HG02885 (cell line): ENCODE results near the gene MRPS22.
"Not testable (repeated sequence)": the region's sequence is repeated elsewhere in the genome, so short reads cannot be mapped to it uniquely, and the experiment has no call there.

Experiments used
- ATAC-seq: cut with Tn5 transposase; IDR thresholded peaks from one replicate; pipeline ENCODE4 v1.9.1; 2021; ENCODE audit warnings: mild to moderate bottlenecking; ENCODE audit not compliant: unreplicated experiment, poor library complexity

Gene MRPS22

GRCh38 chr3:139388821-139389551 is 45.2 kb downstream of the MRPS22 start:
- ATAC-seq, result peak; percentile 34

- ATAC-seq, result peak; percentile 99
These were observed 45.9 kb downstream of the MRPS22 start, which contains the start of gene COPB2 for GRCh38 chr3:139389552-139390368. COPB2 (minus strand) TSS chr3:139389647; CDS start chr3:139389550, 97 bp downstream.

- no peak for ATAC-seq
These were observed 50.3 kb downstream of the MRPS22 start for GRCh38 chr3:139394116-139394515.

GRCh38 chr3:139396707-139397106 is 52.9 kb downstream of the MRPS22 start:
- ATAC-seq, result no peak

GRCh38 chr3:139401155-139401554 is 57.3 kb downstream of the MRPS22 start:
- not testable (repeated sequence) for ATAC-seq
